Type B pancreatic cell (in vitro differentiated cells): ENCODE results near the gene NXN. TPM values are rescaled to one million over a fixed set of nuclear protein-coding genes. Genes with fewer than 3 reads are reported as not detected.

Source experiments
- DNase-seq: peaks from one replicate; pipeline ENCODE4 v3.0.0; 2021; ENCODE audit warnings: mixed read lengths; ENCODE audit not compliant: unreplicated experiment; ENCODE audit errors: extremely low spot score
- H3K27ac Mint-ChIP-seq: 2 replicates; pipeline ENCODE4 v1.8.0; 2021; ENCODE audit warnings: mild to moderate bottlenecking, mixed read lengths
- H3K27me3 Mint-ChIP-seq: 2 replicates; pipeline ENCODE4 v1.8.0; 2021; ENCODE audit warnings: mixed read lengths
- H3K36me3 Mint-ChIP-seq: 2 replicates; pipeline ENCODE4 v1.8.0; 2021; ENCODE audit warnings: mixed read lengths
- H3K4me1 Mint-ChIP-seq: one replicate; pipeline ENCODE4 v1.8.0; 2021; ENCODE audit warnings: mixed read lengths; ENCODE audit not compliant: unreplicated experiment
- H3K4me3 Mint-ChIP-seq: 2 replicates; pipeline ENCODE4 v1.8.0; 2021; ENCODE audit warnings: mild to moderate bottlenecking, mixed read lengths
- H3K9me3 Mint-ChIP-seq: 2 replicates; pipeline ENCODE4 v1.8.0; 2021; ENCODE audit warnings: mixed read lengths
- total RNA-seq: library from RNA; stranded (reverse); gene quantifications from 2 replicates; pipeline ENCODE4 v1.2.1, GENCODE V29; 2021; ENCODE audit warnings: low replicate concordance
- TF ChIP-seq, protein P1 (sequence below): fragments of 200-600 bp; sonication (generic); conservative IDR thresholded peaks from 2 replicates; pipeline ENCODE4 v1.5.0; 2021; ENCODE audit warnings: antibody characterized with exemption, mild to moderate bottlenecking

NXN gene
- total RNA-seq, 1 donor from 2014 or later = 68.0 TPM

DNA sequence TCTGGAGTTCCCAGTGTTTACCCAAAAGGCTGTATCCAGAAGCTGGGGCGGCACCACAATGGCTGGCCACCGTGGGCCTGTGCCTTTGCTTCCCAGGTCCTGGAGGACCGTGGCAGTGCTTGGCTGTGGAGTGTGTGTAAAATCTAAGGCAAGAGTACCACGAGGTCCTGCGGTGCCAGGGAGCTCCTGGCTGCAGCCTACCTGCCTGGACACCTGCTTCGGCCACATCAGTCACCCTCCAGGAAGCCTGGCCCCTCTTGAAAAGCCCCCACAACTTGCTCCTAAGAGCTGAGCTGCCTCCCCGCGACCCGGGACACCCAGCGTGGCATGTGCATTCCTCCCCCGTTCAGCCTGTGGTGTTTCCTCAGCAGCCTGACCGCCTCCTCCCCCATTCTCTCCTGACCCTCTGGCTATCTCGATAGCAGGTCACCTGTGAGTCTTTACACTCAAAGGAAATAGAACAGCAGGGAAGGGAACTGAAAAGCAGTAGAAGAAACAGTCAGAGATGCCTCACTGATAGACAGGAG lies 25.3 kb upstream of the NXN start:
- TF ChIP-seq, protein P1, sequence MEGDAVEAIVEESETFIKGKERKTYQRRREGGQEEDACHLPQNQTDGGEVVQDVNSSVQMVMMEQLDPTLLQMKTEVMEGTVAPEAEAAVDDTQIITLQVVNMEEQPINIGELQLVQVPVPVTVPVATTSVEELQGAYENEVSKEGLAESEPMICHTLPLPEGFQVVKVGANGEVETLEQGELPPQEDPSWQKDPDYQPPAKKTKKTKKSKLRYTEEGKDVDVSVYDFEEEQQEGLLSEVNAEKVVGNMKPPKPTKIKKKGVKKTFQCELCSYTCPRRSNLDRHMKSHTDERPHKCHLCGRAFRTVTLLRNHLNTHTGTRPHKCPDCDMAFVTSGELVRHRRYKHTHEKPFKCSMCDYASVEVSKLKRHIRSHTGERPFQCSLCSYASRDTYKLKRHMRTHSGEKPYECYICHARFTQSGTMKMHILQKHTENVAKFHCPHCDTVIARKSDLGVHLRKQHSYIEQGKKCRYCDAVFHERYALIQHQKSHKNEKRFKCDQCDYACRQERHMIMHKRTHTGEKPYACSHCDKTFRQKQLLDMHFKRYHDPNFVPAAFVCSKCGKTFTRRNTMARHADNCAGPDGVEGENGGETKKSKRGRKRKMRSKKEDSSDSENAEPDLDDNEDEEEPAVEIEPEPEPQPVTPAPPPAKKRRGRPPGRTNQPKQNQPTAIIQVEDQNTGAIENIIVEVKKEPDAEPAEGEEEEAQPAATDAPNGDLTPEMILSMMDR = no peak
- peaks cover 14% of the 10 kb centered on the region for H3K36me3 Mint-ChIP-seq
- no peaks in the 10 kb centered on the region for H3K27me3 Mint-ChIP-seq
- H3K9me3 Mint-ChIP-seq = no peaks in the 10 kb centered on the region
- DNase-seq = no peak
- peak overlapping the region; percentile 35 for H3K4me3 Mint-ChIP-seq
- peaks cover 39% of the 10 kb centered on the region for H3K4me1 Mint-ChIP-seq
- peak overlapping the region; percentile 61 for H3K27ac Mint-ChIP-seq

DNA sequence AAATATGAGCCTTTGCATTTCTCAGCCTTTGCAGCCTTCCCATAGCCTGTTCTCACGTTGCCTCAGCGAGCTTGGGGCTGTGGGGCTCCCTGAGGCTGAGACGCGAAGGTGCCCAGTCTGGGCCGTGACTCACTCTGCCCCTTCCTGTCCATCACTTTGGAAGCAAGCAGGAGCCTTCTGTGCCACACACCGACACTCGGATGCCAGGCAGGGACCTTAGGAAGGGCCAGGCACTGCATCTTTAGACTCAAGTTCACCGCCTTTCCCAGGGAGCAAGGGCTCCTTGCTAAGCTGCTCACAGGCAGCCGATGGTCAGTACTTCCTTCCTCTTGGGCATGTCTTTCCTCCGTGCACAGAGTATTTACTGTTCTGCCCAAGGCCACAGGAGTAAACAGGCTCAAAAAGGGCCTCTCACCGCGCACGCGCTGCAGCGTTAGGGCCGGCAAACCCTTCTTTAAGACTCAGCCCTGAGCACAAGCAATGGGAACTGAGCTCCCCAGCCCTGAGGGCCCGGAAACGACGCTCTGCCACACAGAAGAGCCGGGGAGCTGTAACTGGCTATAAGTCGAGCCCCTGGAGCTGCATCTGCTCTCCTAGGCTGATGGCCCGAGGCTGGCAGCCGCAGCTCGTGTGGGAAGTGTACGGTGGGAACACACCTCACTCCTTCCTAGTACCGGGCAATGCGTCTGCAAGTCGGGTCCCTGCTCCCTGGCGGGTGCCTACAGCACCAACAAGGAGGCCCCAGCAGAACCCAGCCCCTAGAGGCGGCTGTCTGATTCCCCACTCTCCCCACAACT lies 24.6 kb upstream of the NXN start:
- no peak overlapping the region for H3K27ac Mint-ChIP-seq
- TF ChIP-seq, protein P1 = no peak
- no peak overlapping the region for H3K4me3 Mint-ChIP-seq
- peaks cover 19% of the 10 kb centered on the region for H3K36me3 Mint-ChIP-seq
- no peaks in the 10 kb centered on the region for H3K27me3 Mint-ChIP-seq
- peaks cover 42% of the 10 kb centered on the region for H3K4me1 Mint-ChIP-seq
- no peak for DNase-seq
- H3K9me3 Mint-ChIP-seq = no peaks in the 10 kb centered on the region

- Mint-ChIP-seq H3K9me3 (no peaks in the 10 kb centered on the region), H3K27me3 (no peaks in the 10 kb centered on the region), H3K4me1 (peaks cover 45% of the 10 kb centered on the region), H3K4me3 (peak overlapping the region; percentile 67), H3K36me3 (peaks cover 23% of the 10 kb centered on the region), H3K27ac (peak overlapping the region; percentile 54)
- TF ChIP-seq, protein P1 = no peak
- DNase-seq = no peak
These were observed 24.0 kb upstream of the NXN start for GRCh38 chr17:1003633-1003971.

- DNase-seq = no peak
- TF ChIP-seq, protein P1 = no peak
- no peaks in the 10 kb centered on the region for H3K9me3 Mint-ChIP-seq
- peak overlapping the region; percentile 54 for H3K27ac Mint-ChIP-seq
- H3K4me3 Mint-ChIP-seq = peak overlapping the region; percentile 67
- no peaks in the 10 kb centered on the region for H3K27me3 Mint-ChIP-seq
- H3K4me1 Mint-ChIP-seq = peaks cover 51% of the 10 kb centered on the region
- H3K36me3 Mint-ChIP-seq = peaks cover 23% of the 10 kb centered on the region
These were observed 23.4 kb upstream of the NXN start for GRCh38 chr17:1002771-1003555.

DNA sequence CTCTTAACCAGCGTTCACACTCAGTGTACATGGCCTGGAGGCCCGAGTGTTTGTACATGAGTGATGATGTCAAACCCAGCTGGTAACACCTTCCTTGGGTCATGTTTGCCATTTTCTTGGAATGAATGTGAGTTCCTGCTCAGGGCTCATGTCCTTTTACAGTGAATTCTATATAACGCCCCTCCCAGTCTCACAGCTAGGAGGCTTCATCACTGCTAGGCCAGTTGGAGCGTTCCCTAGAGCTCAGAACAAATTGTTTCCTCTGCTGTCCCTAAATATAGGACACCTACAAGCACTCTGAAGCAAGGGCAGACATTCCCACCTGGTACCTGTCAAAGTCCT lies 22.8 kb upstream of the NXN start:
- Mint-ChIP-seq H3K9me3 (no peaks in the 10 kb centered on the region), H3K27ac (peak overlapping the region; percentile 54), H3K4me1 (peaks cover 54% of the 10 kb centered on the region), H3K36me3 (peaks cover 23% of the 10 kb centered on the region), H3K4me3 (peak overlapping the region; percentile 70), H3K27me3 (no peaks in the 10 kb centered on the region)
- TF ChIP-seq, protein P1 = no peak
- no peak for DNase-seq
